ENCODE data around the gene RAB44. TPM values are rescaled to one million over a fixed set of nuclear protein-coding genes. Genes with fewer than 3 reads are reported as not detected.

The RAB44 gene
- total RNA-seq, 2 donors from 2014 or later: 0.14 to 0.45 TPM

DNA sequence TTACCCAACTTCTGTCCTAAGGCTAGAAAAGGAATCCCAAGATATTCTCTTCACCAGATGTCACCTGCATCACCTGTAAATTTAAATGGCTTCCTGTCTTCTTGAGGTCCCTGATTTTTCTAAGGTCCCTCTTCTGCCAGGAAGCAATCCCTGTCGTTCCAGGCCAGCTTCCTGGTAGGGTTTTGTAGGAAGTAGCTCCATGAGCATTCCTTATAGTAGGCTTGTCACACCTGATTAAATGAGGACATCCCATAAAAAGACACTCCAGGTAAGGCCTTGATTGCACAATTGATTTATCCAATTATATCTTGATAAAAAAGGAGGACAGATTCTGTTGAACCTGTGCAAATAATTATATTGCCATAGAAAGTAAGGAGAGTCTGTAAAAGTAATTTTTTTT is 8.7 kb downstream of the RAB44 start:
- 74% methylated on average over 1 of the region's 1 CpG for WGBS
- Histone ChIP-seq H3K27ac (no peak overlapping the region), H3K27me3 (replicated peaks; ENCODE audit: insufficient read depth) (no peaks in the 10 kb centered on the region), H3K4me3 (no peak overlapping the region), H3K4me1 (replicated peaks) (no peaks in the 10 kb centered on the region), H3K9me3 (no peaks in the 10 kb centered on the region), H3K36me3 (no peaks in the 10 kb centered on the region)
- intact Hi-C loops (cut with DNase I): no loop called here
- DNase-seq (ENCODE audit: low spot score): no peak
- TF ChIP-seq, protein P1, sequence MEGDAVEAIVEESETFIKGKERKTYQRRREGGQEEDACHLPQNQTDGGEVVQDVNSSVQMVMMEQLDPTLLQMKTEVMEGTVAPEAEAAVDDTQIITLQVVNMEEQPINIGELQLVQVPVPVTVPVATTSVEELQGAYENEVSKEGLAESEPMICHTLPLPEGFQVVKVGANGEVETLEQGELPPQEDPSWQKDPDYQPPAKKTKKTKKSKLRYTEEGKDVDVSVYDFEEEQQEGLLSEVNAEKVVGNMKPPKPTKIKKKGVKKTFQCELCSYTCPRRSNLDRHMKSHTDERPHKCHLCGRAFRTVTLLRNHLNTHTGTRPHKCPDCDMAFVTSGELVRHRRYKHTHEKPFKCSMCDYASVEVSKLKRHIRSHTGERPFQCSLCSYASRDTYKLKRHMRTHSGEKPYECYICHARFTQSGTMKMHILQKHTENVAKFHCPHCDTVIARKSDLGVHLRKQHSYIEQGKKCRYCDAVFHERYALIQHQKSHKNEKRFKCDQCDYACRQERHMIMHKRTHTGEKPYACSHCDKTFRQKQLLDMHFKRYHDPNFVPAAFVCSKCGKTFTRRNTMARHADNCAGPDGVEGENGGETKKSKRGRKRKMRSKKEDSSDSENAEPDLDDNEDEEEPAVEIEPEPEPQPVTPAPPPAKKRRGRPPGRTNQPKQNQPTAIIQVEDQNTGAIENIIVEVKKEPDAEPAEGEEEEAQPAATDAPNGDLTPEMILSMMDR (IDR thresholded peaks at IDR 0.05): no peak
- TF ChIP-seq POLR2AphosphoS5 (IDR thresholded peaks at IDR 0.05) (no peak), POLR2A (IDR thresholded peaks at IDR 0.05) (no peak)

DNA sequence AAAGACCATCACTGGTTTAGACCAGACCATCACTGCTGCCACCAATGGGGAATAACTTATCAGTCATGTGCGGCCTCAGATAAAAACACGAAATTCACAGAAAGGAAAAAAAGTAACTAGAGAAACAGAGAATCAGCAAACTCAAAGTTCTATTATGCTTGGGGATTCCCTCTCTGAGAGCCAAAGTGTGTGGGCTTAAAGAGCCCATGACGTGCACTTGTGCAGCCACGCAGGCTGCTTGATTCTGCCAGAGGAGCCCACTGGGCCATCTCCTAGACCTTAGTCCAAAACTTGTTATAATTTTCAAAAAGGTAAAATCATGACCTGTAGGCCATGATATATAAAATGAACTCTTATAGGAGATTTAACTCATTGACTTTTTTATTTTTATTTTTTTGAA is 15.2 kb downstream of the RAB44 start:
- H3K36me3 ChIP-seq: no peaks in the 10 kb centered on the region
- H3K9me3 ChIP-seq: no peaks in the 10 kb centered on the region
- H3K27ac ChIP-seq: no peak overlapping the region
- no peak overlapping the region for H3K4me3 ChIP-seq
- no peak for DNase-seq (ENCODE audit: low spot score)
- intact Hi-C loops (cut with DNase I): no loop called here
- no peaks in the 10 kb centered on the region for H3K4me1 ChIP-seq (replicated peaks)
- H3K27me3 ChIP-seq (replicated peaks; ENCODE audit: insufficient read depth): no peaks in the 10 kb centered on the region
- WGBS: 86% methylated on average over 4 of the region's 4 CpGs
- TF ChIP-seq, protein P1 (IDR thresholded peaks at IDR 0.05): no peak
- TF ChIP-seq POLR2AphosphoS5 (IDR thresholded peaks at IDR 0.05): no peak
- TF ChIP-seq POLR2A (IDR thresholded peaks at IDR 0.05): no peak

DNA sequence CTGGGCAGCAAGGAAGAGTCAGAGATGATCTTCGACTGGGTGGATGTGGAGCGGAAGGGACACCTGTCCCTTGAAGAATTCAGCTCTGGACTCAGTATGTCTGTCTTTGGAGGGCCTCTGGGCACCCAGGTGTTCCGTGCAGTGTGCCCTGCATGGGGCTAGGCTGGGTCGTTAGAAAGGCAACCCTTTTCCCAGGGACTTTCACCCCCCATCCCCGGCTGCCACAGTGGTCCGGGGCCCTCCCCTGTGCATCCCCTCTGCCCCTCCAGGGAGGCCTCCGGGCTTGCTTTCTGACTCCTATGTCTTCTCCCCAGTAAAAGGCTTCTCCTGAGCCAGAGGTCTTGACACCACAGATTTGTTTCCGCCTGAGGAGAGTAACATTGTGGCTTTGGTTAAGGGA is 16.2 kb downstream of the RAB44 start:
- Histone ChIP-seq H3K4me1 (replicated peaks) (no peaks in the 10 kb centered on the region), H3K9me3 (no peaks in the 10 kb centered on the region), H3K27me3 (replicated peaks; ENCODE audit: insufficient read depth) (no peaks in the 10 kb centered on the region), H3K36me3 (no peaks in the 10 kb centered on the region), H3K27ac (no peak overlapping the region), H3K4me3 (no peak overlapping the region)
- DNase-seq (ENCODE audit: low spot score): no peak
- no peak for TF ChIP-seq POLR2AphosphoS5 (IDR thresholded peaks at IDR 0.05)
- no peak for TF ChIP-seq POLR2A (IDR thresholded peaks at IDR 0.05)
- TF ChIP-seq, protein P1 (IDR thresholded peaks at IDR 0.05): no peak
- WGBS: 85% methylated on average over 8 of the region's 8 CpGs
- intact Hi-C loops (cut with DNase I): no loop called here

DNA sequence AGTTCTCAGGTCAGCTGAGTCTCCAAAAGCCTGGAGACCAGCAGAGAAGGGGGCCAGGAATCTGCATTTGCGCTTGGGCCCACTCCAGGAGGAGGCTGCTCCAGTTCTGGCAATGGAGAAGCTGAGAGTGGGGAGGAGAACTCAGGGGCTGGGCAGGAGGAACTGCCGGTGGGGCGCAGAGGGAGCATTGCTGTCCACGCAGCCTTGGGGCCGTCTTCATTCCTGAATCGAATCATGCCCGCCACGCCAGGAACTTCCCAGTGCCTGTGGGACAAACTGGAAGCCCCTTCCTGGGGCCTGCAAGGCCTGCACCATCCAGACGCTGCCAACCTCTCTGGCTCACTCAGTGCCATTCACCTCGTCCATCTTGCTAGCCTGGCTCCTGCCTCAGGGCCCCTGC is 16.9 kb downstream of the RAB44 start:
- TF ChIP-seq POLR2AphosphoS5 (IDR thresholded peaks at IDR 0.05): no peak
- TF ChIP-seq, protein P1 (IDR thresholded peaks at IDR 0.05): no peak
- no peak for TF ChIP-seq POLR2A (IDR thresholded peaks at IDR 0.05)
- Histone ChIP-seq H3K36me3 (no peaks in the 10 kb centered on the region), H3K4me1 (replicated peaks) (no peaks in the 10 kb centered on the region), H3K4me3 (no peak overlapping the region), H3K27me3 (replicated peaks; ENCODE audit: insufficient read depth) (no peaks in the 10 kb centered on the region), H3K27ac (no peak overlapping the region), H3K9me3 (no peaks in the 10 kb centered on the region)
- 89% methylated on average over 10 of the region's 10 CpGs for WGBS
- DNase-seq (ENCODE audit: low spot score): no peak
- intact Hi-C loops (cut with DNase I): no loop called here

DNA sequence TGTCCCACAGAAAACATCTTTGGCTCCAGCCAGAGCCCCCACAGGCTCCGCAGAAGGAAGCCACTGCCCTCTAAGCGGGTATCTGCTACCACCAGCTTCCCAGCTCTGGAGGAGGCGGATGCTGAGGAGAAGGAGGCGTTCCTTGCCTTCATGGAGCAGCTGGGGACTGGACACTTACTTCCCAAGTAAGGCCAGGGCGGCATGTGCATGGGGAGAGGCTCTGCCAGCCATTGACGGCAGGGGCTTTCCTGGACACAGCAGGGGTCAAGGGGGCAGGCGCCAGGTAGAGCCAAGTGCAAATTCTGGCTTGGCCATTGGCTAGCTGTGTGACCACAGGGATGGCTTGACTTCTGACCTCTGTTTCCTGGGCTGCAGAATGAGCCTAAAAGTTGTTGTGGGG is 17.8 kb downstream of the RAB44 start:
- H3K4me1 ChIP-seq (replicated peaks): no peaks in the 10 kb centered on the region
- intact Hi-C loops (cut with DNase I): no loop called here
- no peaks in the 10 kb centered on the region for H3K9me3 ChIP-seq
- no peak for DNase-seq (ENCODE audit: low spot score)
- TF ChIP-seq POLR2A (IDR thresholded peaks at IDR 0.05): no peak
- no peak for TF ChIP-seq POLR2AphosphoS5 (IDR thresholded peaks at IDR 0.05)
- TF ChIP-seq, protein P1 (IDR thresholded peaks at IDR 0.05): no peak
- no peaks in the 10 kb centered on the region for H3K27me3 ChIP-seq (replicated peaks; ENCODE audit: insufficient read depth)
- no peak overlapping the region for H3K4me3 ChIP-seq
- 96% methylated on average over 7 of the region's 7 CpGs for WGBS
- H3K27ac ChIP-seq: no peak overlapping the region
- no peaks in the 10 kb centered on the region for H3K36me3 ChIP-seq

Measured in prostate gland (tissue), 2 donors.